SIG-M5 treated with dmso at 0.1 percent for 504 hours (cell line): ENCODE data around the gene CPNE7.
"Not testable (repeated sequence)": the region's sequence is repeated elsewhere in the genome, so short reads cannot be mapped to it uniquely, and the experiment has no call there.

Experiments used
- DNase-seq: peaks from one replicate; lab custom pipeline; 2025; ENCODE audit not compliant: unreplicated experiment; lab: John Stamatoyannopoulos, UW

The CPNE7 gene

DNA sequence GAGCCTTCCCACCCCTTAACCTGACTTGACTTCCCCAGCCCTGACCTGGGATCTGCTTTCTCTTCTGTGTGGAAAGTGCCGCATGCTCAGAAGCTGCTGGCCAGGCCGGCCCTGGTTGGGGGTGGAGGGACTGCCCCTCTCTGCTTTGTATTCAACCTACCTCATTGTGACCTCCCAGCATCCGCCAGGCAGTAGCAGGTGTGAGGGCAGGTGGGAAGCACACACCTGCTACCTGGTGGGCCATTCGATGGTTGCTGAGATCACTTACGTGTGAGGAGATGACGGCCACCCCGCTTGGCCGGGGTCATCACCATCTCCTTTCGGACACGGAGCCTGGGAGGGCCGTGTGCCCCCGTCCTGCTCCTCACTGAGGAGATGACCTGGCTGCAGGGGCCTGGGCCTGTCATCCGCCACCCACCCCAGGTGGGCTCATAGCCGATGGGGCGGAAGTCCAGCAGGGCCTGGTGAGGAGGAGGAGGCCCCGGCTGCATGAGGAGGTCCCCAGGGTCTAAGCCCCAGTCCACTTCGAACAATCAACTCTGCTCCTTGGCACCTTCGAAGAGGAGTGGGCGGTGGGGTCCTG is 7.1 kb downstream of the CPNE7 start:
- DNase-seq, result no peak

DNA sequence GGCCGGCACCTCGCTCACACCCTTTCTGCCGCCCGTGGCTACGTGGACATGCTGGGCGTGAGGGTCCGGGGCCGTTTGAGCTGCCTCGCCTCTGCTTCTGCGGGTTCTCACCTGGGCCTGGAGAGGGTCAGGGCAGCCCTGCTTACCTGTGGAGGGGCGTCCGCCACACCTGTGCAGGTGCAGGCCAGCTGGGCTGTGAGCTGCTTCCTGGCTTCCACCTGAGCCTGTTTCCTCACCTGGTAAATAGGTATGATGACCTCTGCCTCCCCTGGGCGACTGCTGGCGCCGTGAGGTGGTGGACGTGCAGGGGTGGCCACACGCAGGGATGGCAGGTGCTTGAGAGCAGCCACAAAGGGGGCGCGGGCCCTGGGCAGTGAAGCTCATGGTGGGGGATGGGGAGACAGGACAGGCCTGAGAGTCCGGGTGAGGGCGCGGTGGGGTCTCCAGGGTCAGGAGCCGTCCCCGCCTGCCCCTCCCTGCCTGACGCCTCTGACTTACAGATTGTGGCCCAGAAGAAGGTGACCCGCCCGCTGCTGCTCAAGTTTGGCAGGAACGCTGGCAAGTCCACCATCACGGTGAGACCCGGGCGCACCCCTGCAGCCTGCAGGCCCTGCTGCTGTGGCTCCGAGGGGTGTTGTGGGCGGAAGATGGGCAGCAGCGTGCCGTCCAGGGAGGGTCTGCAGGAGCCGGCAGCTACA is 7.8 kb downstream of the CPNE7 start:
- DNase-seq, result no peak

GRCh38 chr16:89583895-89584644 is 8.5 kb downstream of the CPNE7 start:
- no peak for DNase-seq

GRCh38 chr16:89584768-89585549 is 9.4 kb downstream of the CPNE7 start:
- no peak for DNase-seq

- DNase-seq, result no peak
These were observed 10.7 kb downstream of the CPNE7 start for GRCh38 chr16:89586218-89586617.

GRCh38 chr16:89586853-89587252 is 11.3 kb downstream of the CPNE7 start:
- no peak for DNase-seq

DNA sequence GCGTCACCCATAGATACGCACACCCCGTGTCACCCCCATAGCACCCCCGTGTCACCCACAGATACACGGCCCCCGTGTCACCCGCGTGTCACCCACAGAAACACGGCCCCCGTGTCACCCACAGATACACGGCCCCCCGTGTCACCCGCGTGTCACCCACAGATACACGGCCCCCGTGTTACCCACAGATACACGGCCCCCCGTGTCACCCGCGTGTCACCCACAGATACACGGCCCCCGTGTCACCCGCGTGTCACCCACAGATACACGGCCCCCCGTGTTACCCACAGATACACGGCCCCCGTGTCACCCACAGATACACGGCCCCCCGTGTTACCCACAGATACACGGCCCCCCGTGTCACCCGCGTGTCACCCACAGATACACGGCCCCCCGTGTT is 12.1 kb downstream of the CPNE7 start:
- not testable (repeated sequence) for DNase-seq

DNA sequence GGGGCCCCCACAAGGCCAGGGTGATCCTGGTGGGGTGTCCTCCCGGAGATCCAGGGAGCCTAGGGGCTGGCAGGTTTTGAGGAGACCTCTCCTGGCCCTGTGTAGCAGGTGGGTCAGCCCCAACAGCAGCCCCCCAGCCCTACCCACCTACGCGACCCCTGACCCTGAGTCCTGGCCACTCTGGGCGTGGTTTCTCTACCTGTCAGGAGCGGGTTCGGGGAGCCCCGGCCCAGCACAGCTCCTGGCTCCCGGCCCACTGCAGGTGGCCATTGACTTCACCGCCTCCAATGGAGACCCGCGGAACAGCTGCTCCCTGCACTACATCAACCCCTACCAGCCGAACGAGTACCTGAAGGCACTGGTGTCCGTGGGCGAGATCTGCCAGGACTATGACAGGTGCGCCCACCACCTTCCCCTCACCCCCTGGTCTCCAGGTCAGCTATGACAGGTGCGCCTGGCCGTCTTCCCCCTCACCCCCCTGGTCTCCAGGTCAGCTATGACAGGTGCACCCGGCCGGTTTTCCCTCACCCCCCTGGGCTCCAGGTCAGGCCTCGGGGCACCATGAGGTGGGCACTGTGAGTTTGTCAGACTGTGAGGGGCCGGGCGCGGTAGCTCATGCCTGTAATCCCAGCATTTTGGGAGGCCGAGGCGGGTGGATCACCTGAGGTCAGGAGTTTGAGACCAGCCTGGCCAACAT is 13.0 kb downstream of the CPNE7 start:
- DNase-seq, result no peak

DNA sequence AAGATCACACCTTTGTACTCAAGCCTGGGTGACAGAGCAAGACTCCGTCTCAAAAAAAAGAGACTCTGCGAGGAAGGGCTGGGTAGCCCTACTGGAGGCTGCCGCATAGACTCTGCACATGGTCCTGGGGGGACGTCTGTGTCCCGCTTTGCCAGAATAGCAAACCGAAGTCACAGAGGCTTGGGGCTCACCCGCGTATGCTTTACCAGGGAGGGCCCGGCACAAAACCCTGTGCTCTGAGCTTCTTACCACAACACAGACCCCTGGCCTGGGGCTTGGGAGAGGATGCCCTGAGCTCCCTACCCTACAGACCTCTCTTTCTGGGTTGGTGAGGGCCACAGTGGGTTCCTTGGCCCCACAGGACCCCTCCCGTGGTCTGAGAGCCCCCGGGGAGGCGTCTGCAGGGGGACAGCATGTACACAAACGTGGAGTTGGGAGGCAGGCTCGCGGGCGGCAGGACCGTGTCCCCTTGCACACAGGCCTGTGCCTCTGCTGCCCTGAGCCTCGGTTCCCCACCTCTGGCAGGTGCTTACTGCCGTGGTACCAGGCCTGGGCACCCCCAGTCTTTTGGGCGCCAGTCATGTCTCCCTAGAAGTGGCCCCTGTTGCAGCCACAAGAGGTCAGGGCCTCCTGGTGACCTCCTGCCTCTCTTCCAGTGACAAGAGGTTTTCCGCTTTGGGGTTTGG is 13.8 kb downstream of the CPNE7 start:
- no peak for DNase-seq

GRCh38 chr16:89593841-89594240 is 18.3 kb downstream of the CPNE7 start:
- DNase-seq, result no peak

- no peak for DNase-seq
These were observed 19.9 kb downstream of the CPNE7 start for GRCh38 chr16:89595330-89596060.

GRCh38 chr16:89596061-89596689 is 20.6 kb downstream of the CPNE7 start:
- no peak for DNase-seq

DNA sequence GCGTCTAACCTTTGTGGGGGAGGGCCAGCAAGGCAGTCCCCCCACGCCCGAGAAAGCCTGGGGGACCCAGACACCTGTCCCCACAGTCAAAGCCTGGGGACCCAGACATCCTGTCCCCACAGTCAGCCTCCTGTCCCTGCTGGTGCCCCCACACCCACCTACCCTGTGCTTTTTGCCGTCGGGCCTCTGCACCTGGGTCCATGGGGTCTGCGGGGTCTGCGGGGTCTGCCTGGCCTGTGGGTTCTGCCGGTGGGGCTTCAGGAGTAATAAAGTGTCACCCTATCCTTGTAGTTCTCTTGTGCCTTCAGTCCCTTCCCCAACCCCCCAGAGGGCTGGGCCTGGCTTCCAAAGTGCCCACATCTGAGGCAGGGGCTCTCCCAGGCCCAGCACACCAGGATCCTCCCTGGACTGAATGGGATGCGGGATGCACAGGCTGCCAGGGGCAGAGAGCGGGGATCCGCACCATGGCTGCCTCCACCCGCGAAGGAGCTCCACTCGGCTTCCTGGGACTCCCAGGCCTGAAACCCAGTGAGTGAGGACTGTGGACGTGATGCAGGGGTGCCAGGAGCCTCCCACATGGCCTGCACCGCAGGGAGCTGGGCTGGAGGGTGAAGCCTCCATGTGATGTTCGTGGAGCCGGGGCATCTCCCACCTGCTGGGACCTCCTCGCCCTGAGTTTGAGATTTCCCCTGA is 21.5 kb downstream of the CPNE7 start:
- no peak for DNase-seq

- no peak for DNase-seq
These were observed 22.6 kb downstream of the CPNE7 start for GRCh38 chr16:89598199-89598598.

- DNase-seq, result peak; percentile 25
These were observed 23.9 kb downstream of the CPNE7 start for GRCh38 chr16:89599451-89599858.

GRCh38 chr16:89599902-89600301 is 24.3 kb downstream of the CPNE7 start:
- DNase-seq, result no peak

DNA sequence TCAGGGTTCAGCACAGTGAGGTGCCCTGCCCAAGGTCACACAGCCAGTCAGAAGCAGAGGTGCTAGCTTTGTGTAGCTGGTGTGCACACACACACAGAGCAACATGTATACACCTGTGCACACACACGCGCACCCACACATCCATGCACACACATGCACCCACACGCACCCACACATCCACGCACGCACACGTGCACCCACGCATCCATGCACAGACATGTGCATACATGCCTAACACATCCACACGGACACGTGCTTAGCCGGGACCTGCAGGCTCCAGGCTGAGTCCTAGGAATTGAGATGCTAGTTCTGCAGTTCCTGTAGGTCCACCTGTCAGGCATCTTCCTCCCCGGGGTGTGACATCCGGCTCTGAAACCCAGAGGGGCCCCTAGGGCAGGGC is 24.9 kb downstream of the CPNE7 start:
- DNase-seq, result no peak

DNA sequence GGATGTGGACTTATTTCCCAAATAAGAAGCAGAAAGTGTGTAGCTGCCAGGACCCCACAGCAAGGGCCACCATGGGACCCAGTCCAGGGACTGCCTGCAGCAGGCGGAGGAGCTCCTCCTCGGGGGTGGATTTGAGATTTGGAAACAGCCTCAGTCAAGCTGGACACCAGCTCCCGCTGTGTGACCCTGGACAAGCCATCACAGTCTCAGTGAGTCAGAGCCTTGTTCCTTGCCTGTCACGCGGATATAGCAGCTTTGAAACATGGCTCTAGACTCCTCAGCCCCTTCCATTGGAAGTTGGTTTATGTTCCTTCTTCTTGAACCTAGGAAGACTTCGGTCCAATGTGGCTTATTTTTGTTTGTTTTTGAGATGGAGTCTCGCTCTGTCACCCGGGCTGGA is 25.4 kb downstream of the CPNE7 start:
- no peak for DNase-seq

GRCh38 chr16:89601906-89602272 is 26.3 kb downstream of the CPNE7 start:
- DNase-seq, result no peak
